ENCODE data around the gene PCBP3.
"Not testable (repeated sequence)": the region's sequence is repeated elsewhere in the genome, so short reads cannot be mapped to it uniquely, and the experiment has no call there.

The PCBP3 gene

DNA sequence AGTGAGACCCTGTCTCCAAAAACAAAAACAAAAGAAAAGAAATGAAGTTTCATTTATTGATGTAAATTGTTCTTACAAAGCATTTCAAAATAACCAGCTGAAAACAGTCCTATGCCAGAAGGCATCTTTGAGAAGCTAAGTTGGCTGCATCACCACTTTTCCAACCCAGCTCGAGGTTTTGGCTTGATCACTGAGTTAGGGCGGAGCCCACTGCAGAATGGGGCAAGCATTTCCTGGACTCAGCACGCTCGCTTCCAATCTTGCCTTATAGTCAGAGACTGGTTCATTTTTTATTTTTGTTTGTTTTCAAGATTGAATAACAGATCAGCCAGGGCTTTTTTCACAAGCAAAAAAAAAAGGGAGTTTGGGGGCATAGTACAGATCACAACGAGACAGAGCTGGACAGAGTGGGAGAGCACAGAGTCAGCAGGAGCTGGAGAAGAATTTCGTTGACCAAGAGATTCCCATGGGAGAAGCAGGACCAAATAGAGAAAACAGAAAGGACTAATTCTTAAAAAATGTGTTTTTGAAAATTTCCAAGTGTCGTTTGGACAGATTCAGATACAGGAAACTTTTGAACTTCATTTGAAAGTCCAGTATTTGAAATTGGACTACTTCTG is 314.6 kb downstream of the PCBP3 start:
- no peak for DNase-seq

DNA sequence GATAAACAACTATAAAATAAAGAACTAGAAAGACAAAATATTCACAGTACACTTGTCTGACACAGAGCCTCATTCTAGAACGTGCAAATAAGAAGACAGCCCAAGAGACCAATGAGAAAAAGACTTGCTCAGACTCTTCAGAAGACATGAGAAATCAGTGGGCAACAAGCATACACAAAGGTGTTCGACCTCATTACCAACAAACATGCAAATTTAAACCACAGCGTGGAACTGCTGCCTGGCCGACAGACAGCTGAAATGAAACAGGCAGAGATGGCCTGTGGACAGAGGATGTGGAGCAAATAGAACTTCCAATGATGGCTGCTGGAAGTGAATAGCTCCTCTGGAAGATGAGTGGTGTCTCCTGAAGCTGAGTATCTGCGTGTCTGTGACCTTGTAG is 315.7 kb downstream of the PCBP3 start:
- DNase-seq, result no peak

DNA sequence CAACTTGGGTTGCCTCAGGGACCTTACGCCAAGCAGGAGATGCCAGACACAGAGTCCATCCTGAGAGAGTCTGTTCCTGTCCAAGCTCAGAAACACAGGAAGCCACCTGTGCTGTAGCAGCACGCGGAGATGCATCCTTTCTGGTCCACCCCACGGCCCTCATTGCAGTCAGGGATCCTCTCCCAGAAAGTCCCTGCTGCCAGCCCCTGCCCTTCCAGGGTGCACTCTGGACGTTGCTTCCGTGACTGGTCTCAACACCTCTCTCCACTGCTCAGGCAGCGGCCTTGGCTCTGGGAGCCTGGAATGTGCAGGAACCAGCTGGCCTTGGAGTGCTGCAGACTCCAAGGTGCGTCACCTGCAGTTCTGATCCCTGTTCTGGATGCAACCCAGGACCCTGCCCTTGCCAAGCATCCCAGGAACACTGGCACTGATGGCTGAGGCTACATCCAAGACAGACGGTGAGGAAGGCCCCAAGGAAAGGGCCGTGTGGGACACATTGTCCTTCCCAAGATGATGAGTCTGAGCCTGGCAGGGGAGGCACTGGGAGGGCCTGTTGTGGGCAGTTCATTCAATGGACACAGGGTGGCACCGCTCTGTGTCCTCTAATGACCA is 316.4 kb downstream of the PCBP3 start:
- DNase-seq, result no peak

DNA sequence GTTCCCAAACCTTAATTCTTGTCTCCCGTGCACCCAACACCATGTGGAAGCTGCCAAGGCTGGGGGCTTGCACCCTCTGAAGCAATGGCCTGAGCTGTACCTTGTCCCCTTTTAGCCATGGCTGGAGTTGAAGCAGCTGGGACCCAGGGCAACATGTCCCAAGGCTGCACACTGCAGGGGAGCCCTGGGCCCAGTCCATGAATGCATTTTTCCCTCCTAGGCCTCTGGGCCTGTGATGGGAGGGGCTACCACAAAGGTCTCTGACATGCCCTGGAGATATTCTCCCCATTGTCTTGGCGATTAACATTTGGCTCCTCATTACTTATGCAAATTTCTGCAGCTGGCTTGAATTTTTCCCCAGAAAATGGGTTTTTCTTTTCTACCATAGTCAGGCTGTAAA is 317.9 kb downstream of the PCBP3 start:
- DNase-seq, result not testable (repeated sequence)

GRCh38 chr21:45962531-45963231 is 319.2 kb downstream of the PCBP3 start:
- no peak for DNase-seq

- DNase-seq, result no peak
Observed at GRCh38 chr21:45963232-45963570, 319.7 kb downstream of the PCBP3 start.

DNA sequence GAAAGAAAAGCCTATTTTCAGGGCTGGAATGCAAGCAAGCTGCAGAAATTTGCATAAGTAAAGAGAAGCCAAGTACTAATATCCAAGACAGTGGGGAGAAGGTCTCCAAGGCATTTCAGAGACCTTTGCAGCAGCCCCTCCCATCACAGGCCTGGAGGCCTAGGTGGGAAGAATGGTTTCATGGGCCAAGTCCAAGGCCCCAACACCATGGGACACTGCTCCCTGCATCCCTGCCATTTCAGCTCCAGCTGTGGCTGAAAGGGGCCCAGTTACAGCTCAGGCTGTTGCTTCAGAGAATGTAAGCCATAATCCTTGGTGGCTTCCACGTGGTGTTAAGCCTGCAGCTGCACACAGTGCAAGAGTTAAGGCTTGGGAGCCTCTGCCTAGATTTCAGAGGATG is 321.1 kb downstream of the PCBP3 start:
- no peak for DNase-seq

GRCh38 chr21:45965084-45965809 is 321.7 kb downstream of the PCBP3 start:
- no peak for DNase-seq

DNA sequence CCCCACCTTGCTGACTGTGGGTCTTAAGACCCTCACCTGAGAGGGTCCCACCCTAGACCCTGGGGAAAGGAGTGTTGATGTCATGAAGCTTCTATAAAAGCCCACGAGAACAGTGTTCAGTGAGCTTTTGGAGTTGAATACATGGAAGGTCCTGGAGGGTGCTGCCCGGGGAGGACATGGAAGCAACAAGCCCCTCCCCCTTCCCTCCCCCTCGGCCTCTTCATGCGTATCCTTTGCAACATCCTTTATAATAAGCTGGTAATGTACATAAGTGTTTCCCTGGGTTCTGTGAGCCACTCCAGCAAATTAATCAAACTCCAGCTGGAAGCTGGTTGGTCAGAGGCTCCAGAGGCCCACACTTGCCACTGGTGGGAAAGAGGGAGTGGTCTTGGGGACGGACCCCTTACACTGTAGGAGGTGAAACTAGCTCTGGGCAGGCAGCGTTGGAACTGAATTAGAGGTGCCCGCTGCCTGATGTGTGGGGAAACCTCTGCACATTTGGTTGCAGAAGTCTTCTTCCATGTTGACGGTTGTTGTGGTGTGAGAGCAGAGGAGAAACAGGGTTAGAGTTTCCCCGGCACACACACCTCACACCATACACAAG is 323.4 kb downstream of the PCBP3 start:
- no peak for DNase-seq

DNA sequence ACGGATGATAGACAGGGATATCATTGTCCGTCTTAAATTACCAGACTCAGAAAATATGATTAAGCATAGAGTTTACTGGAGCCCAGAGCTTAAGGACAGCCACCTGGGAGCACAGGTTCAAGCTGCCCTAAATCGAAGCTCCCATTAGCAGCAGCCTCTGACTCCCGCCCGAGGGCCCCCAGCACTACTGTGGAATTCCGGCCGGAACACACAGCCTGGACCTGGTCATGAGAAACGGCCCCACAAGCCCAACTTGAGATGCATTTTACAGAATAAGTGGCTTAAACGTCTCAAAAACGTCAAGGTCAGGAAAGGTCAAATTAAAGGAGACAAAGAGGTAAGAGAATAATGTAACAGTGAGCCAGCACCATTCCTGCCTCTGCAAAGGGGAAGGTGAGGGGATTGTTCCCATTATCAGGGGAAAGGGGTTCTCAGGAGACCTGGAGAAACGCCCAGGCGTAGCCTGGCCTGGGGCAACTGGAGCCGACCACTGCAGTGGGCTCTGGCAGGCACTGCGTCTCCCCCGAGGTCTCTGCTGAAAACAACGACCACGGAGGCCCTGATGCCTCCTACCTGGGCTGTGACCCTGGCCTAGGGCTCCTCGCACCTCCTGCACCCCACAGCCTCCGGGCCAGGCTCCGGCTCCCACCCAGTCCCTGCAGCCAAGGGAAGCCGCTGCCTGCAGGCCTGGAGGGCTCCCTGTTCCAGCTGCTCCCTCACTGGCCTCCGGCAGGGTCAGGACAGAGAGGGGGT is 326.6 kb downstream of the PCBP3 start:
- no peak for DNase-seq

- DNase-seq, result peak; percentile 79
Observed at GRCh38 chr21:45970674-45971615, 327.4 kb downstream of the PCBP3 start.

- no peak for DNase-seq
Observed at GRCh38 chr21:45971616-45972352, 328.3 kb downstream of the PCBP3 start.

- DNase-seq, result no peak
Observed at GRCh38 chr21:45972353-45972715, 328.8 kb downstream of the PCBP3 start.

- DNase-seq, result peak; percentile 64
Observed at GRCh38 chr21:45972716-45973474, 329.4 kb downstream of the PCBP3 start.

DNA sequence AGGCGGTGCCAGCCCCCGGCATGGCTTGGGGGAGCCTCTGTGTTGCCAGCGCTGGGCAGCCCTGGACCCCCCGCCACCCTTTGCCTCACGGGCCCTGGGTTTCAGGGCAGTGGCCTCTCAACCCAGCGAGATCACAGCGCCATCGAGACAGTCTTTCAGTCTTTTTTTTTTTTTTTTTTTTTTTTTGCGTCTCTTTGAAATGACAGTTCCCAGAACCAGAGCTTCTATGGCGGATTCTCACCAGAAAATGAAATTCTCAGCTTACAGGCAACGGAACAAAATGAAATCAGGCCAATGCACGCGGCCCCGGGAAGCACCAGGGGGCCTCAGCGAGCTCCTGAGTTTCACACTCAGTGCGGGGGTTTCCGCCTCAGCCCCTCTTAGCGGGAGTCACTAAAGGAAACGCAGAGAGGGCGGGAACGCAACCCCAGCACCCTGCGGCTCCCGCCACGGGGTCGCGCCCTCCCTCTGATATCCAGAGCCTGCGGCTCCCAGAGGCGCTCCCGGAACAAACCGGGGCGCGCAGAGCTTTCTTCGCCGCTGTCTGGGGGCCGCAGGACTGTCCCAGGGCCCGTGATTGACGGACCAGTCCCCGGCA is 330.0 kb downstream of the PCBP3 start:
- peak; percentile 77 for DNase-seq

GRCh38 chr21:45974073-45975019 is 330.8 kb downstream of the PCBP3 start:
- no peak for DNase-seq

GRCh38 chr21:45975020-45975666 is 331.6 kb downstream of the PCBP3 start:
- DNase-seq, result no peak

All from NCI-H82 (cell line).